ENCODE measurements around the gene ENAH. TPM values are rescaled to one million over a fixed set of nuclear protein-coding genes. Genes with fewer than 3 reads are reported as not detected.
"Not testable (repeated sequence)": the region's sequence is repeated elsewhere in the genome, so short reads cannot be mapped to it uniquely, and the experiment has no call there.

Gene ENAH
- total RNA-seq, 1 experiment from 2014 or later: 100 TPM

- intact Hi-C loops (cut with micrococcal nuclease): no loop called here
- Histone ChIP-seq H4K20me1 (ENCODE audit: insufficient read depth) (no peaks in the 10 kb centered on the region), H3K4me3 (replicated peaks in 1 of 2; ENCODE audit: low read depth in 1 of 2, low read length in 2 of 2) (no peak overlapping the region), H2AFZ (ENCODE audit: low read depth, low read length, poor library complexity, severe bottlenecking) (no peak overlapping the region), H3K27ac (ENCODE audit: low read depth, low read length) (no peak overlapping the region), H3K4me1 (ENCODE audit: control insufficient read depth in 1 of 2, insufficient read depth in 2 of 2, low read length in 2 of 2) (peaks cover 7 to 8% of the 10 kb centered on the region in 2 experiments; a peak in 2 of 4 replicates), H3K9me3 (ENCODE audit: control insufficient read depth in 1 of 2, insufficient read depth in 1 of 2, low read depth in 1 of 2, low read length in 2 of 2) (no peaks in the 10 kb centered on the region), H3K4me2 (ENCODE audit: low read length) (no peak overlapping the region), H3K27me3 (ENCODE audit: insufficient read depth, low read length) (no peaks in the 10 kb centered on the region), H3K79me2 (ENCODE audit: insufficient read depth, low read length) (peaks cover 78% of the 10 kb centered on the region), H3K9me2 (ENCODE audit: insufficient read depth) (no peaks in the 10 kb centered on the region), H3K9ac (ENCODE audit: low read length) (no peak overlapping the region), H3K36me3 (ENCODE audit: control insufficient read depth in 1 of 2, insufficient read depth in 2 of 2, low read length in 2 of 2) (no peaks in the 10 kb centered on the region)
- no peak for DNase-seq (ENCODE audit: low read depth, low spot score)
- no TSS peak for BruUV-seq (replicated peaks)
- ChIA-PET POLR2A (no interaction called here), RAD21 (ENCODE audit: low non-redundant PET in 1 of 2, low total read pairs in 2 of 2, uncharacterized antibody in 2 of 2, unreplicated experiment in 2 of 2) (no interaction called here), CTCF (no interaction called here)
- ATAC-seq: no peak
- TF ChIP-seq ZBTB33 (IDR thresholded peaks at IDR 0.05; ENCODE audit: extremely low read depth, insufficient replicate concordance, low read length) (no peak), CBX3 (IDR thresholded peaks at IDR 0.05; ENCODE audit: low read depth) (no peak), POLR2A (IDR thresholded peaks at IDR 0.05; ENCODE audit: borderline replicate concordance, extremely low read depth, insufficient read depth, insufficient read length) (no peak), EGR1 (IDR thresholded peaks at IDR 0.05; ENCODE audit: low read depth) (no peak), SIN3A (IDR thresholded peaks at IDR 0.05; ENCODE audit: low read depth) (no peak), ATF3 (IDR thresholded peaks at IDR 0.05) (no peak), RAD21 (IDR thresholded peaks at IDR 0.05; ENCODE audit: low read depth) (no peak), JUND (IDR thresholded peaks at IDR 0.05) (no peak), SP1 (IDR thresholded peaks at IDR 0.05; ENCODE audit: low read depth) (no peak), POLR2AphosphoS5 (IDR thresholded peaks at IDR 0.05; ENCODE audit: low read depth, low read length) (no peak)
These were observed 23.4 kb downstream of the ENAH start for GRCh38 chr1:225629483-225629882.

- H3K9me3 ChIP-seq (ENCODE audit: control insufficient read depth in 1 of 2, insufficient read depth in 1 of 2, low read depth in 1 of 2, low read length in 2 of 2); ATAC-seq; H2AFZ ChIP-seq (ENCODE audit: low read depth, low read length, poor library complexity, severe bottlenecking); intact Hi-C loops (cut with micrococcal nuclease); H3K4me3 ChIP-seq (replicated peaks in 1 of 2; ENCODE audit: low read depth in 1 of 2, low read length in 2 of 2); H3K27ac ChIP-seq (ENCODE audit: low read depth, low read length); H3K4me1 ChIP-seq (ENCODE audit: control insufficient read depth in 1 of 2, insufficient read depth in 2 of 2, low read length in 2 of 2); POLR2A ChIA-PET; BruUV-seq (replicated peaks); H3K9ac ChIP-seq (ENCODE audit: low read length); H4K20me1 ChIP-seq (ENCODE audit: insufficient read depth); H3K36me3 ChIP-seq (ENCODE audit: control insufficient read depth in 1 of 2, insufficient read depth in 2 of 2, low read length in 2 of 2); H3K9me2 ChIP-seq (ENCODE audit: insufficient read depth); DNase-seq (ENCODE audit: low read depth, low spot score); H3K4me2 ChIP-seq (ENCODE audit: low read length); H3K27me3 ChIP-seq (ENCODE audit: insufficient read depth, low read length); RAD21 ChIA-PET (ENCODE audit: low non-redundant PET in 1 of 2, low total read pairs in 2 of 2, uncharacterized antibody in 2 of 2, unreplicated experiment in 2 of 2): not testable (repeated sequence)
- CTCF ChIA-PET: interaction anchor here (0.7 kb wide), 1 partner anchor 9 kb away, joined by 3 read pairs; no protein-coding TSS in a partner anchor
- peaks cover 78% of the 10 kb centered on the region for H3K79me2 ChIP-seq (ENCODE audit: insufficient read depth, low read length)
These were observed 24.1 kb downstream of the ENAH start for GRCh38 chr1:225628794-225629193.
